Heart left ventricle (tissue), 13 donors: ENCODE data around the gene DOCK4.

Source experiments
- CTCF ChIP-seq, 12 donors: fragments of 200-600 bp; sonication (generic) in 4 of 12; IDR thresholded peaks; one replicate each; pipeline versions ENCODE4 v1.5.0 to v1.8.0; 2018 to 2022; ENCODE audit warnings: antibody characterized with exemption in 12 of 12, mild to moderate bottlenecking in 5 of 12
- POLR2A ChIP-seq, 2 donors: fragments of 450-650 bp; IDR thresholded peaks; one replicate each; pipeline ENCODE4 v1.6.1; 2017; ENCODE audit warnings: antibody characterized with exemption in 2 of 2, mild to moderate bottlenecking in 2 of 2, moderate library complexity in 2 of 2
- donor health status: ischemic (EF 13 %, LVEDD 7.1; RV severe dilation, severe dysfunction).
- donor health status: DM: no; HTN: yes; CAD: no.
- donor health status: DM: no; HTN: no; CAD: no.
- donor health status: ischemic (EF 25% LVEDD 6.9; RV normal size, moderate dysfunction).
- donor health status: ischemic (EF 25% LVEDD 5.7; RV mildly dilated, moderate dysfunction).
- donor health status: ischemic (EF 35%, LVEDD 5.7; RV mildly dilated, moderate dysfunction).
- donor health status: nonischemic (EF 11% LVEDD 7.7; RV severe dilation, severe dysfunction).
- donor health status: DM: yes; HTN: yes; CAD: no.
- donor health status: PGD.
- donor health status: ischemic (EF 29% LVEDD 5.4; RV normal size, mild dysfunction).
- donor health status: nonischemic (EF 23%, LVEDD 6.1; RV moderate dilation, normal function).

- no peak for TF ChIP-seq CTCF (IDR thresholded peaks at IDR 0.05)
- no peak for TF ChIP-seq POLR2A (IDR thresholded peaks at IDR 0.05)
Measured at GRCh38 chr7:111852081-111852480, 354.1 kb downstream of the DOCK4 start.
